HepG2 (cell line): ENCODE results near the gene ZNF584. TPM values are rescaled to one million over a fixed set of nuclear protein-coding genes. Genes with fewer than 3 reads are reported as not detected.

Experiments used
- CCAR2 ChIP-seq: fragments of 200-400 bp; formaldehyde crosslinking; optimal IDR thresholded peaks from 2 replicates; pipeline ENCODE3; 2018; ENCODE audit warnings: low read depth, mild to moderate bottlenecking, low read length, moderate library complexity
- GLMP ChIP-seq: sonication (generic); formaldehyde crosslinking; IDR thresholded peaks from 2 replicates; pipeline ENCODE4 v1.9.0; 2021; ENCODE audit warnings: missing genetic modification reagents, mild to moderate bottlenecking, borderline replicate concordance
- HMGXB3 ChIP-seq: sonication (generic); formaldehyde crosslinking; IDR thresholded peaks from 2 replicates; pipeline ENCODE4 v1.4.0; 2020; ENCODE audit warnings: missing genetic modification reagents, borderline replicate concordance
- NFAT5 ChIP-seq: sonication (generic); formaldehyde crosslinking; IDR thresholded peaks from 2 replicates; pipeline ENCODE4 v1.4.0; 2020; ENCODE audit warnings: missing genetic modification reagents
- PTBP1 ChIP-seq: fragments of 200-400 bp; formaldehyde crosslinking; IDR thresholded peaks from 2 replicates; pipeline ENCODE4 v1.6.1; 2018; ENCODE audit warnings: low read length, low read depth; ENCODE audit not compliant: poor library complexity, severe bottlenecking
- SRF ChIP-seq: IDR thresholded peaks from 2 replicates; pipeline ENCODE4 v1.6.1; 2011; ENCODE audit warnings: mild to moderate bottlenecking, low read depth, low read length, moderate library complexity
- YEATS4 ChIP-seq: sonication (generic); formaldehyde crosslinking; IDR thresholded peaks from 2 replicates; pipeline ENCODE4 v1.4.0; 2020; ENCODE audit warnings: missing genetic modification reagents, borderline replicate concordance
- ZBTB1 ChIP-seq: sonication (generic); formaldehyde crosslinking; IDR thresholded peaks from 2 replicates; pipeline ENCODE4 v1.4.0; 2020; ENCODE audit warnings: missing genetic modification reagents, borderline replicate concordance
- ZC3H4 ChIP-seq: sonication (generic); formaldehyde crosslinking; IDR thresholded peaks from 2 replicates; pipeline ENCODE4 v1.4.0; 2020; ENCODE audit warnings: missing genetic modification reagents, borderline replicate concordance
- polyA plus RNA-seq, 8 experiments: library from polyadenylated mRNA; depleted of rRNA in 3 of 8; stranded (reverse) in 7 of 8; unstranded in 1 of 8; fragments of >200 nt; fragmentation: Illumina TruSeq in 4 of 8; extraction: Trizol in 4 of 8; gene quantifications; 2 replicates each; pipeline versions ENCODE4 v1.2.1 to v1.2.3, GENCODE V29; 2011 to 2016; ENCODE audit warnings: low read depth in 4 of 8, missing spikeins in 1 of 8, mixed read lengths in 1 of 8; ENCODE audit not compliant: insufficient read depth in 1 of 8
- total RNA-seq, 5 experiments: library from RNA; depleted of rRNA; stranded (reverse); fragments of >200 nt; fragmentation: Illumina TruSeq; extraction: Trizol; gene quantifications; 2 replicates each; pipeline ENCODE4 v1.2.3, GENCODE V29; 2016; ENCODE audit warnings: low read depth in 1 of 5

The ZNF584 gene
- total and polyA plus RNA-seq, 2 of the 13 experiments (the other 11 are each of a cell fraction or from before 2014, with no cell fraction given), result 2.4 to 7.0 TPM

GRCh38 chr19:58362272-58362994, 46.0 kb upstream of the ZNF584 start, which contains the start of gene ZNF497 (continued):
- TF ChIP-seq HMGXB3 (CRISPR knock-in tag) (0 out of 2 replicates have a peak, but pooled peaks have one; percentile 21), PTBP1 (no peak), SRF (no peak), ZBTB1 (CRISPR knock-in tag) (no peak), CCAR2 (no peak), GLMP (CRISPR knock-in tag) (no peak), ZC3H4 (no peak), NFAT5 (CRISPR knock-in tag) (no peak; the same call in 1 of the 2 replicates), YEATS4 (peak; percentile 96)
- TF ChIP-seq, all 625 proteins: peak for 290
